ENCODE measurements around the gene COL23A1.

DNA sequence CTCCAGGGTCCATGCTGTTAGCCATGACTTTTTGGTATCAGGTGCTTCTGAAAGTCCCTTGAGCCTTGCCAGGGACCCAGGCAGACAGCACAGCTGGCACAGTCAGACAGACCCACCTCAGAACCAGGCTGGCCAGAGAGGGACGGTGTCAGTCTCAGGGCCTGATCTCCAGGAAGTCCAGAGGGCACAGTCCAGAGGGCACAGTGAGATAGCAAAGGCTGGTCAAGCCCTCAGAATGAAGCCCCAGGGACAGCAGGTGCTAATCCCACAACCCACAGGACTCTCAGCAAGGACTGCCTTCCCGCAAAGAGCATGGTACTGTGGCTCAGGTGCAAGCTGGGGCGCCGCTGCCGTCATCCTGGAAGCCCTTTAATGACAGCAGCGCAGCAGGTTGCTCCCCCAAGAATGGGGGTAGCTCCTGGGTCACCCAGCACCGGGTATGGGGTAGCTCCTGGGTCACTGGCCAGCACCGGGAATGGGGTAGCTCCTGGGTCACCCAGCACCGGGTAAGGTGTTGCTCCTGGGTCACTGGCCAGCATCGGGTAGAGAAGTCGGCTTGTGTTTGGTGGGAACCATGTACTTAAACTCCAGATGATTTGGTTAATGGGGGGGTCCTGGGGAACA is 252.0 kb downstream of the COL23A1 start:
- no peak for TF ChIP-seq EZH2phosphoT487 (IDR thresholded peaks at IDR 0.05; ENCODE audit: unreplicated experiment)
- TF ChIP-seq, protein P1, sequence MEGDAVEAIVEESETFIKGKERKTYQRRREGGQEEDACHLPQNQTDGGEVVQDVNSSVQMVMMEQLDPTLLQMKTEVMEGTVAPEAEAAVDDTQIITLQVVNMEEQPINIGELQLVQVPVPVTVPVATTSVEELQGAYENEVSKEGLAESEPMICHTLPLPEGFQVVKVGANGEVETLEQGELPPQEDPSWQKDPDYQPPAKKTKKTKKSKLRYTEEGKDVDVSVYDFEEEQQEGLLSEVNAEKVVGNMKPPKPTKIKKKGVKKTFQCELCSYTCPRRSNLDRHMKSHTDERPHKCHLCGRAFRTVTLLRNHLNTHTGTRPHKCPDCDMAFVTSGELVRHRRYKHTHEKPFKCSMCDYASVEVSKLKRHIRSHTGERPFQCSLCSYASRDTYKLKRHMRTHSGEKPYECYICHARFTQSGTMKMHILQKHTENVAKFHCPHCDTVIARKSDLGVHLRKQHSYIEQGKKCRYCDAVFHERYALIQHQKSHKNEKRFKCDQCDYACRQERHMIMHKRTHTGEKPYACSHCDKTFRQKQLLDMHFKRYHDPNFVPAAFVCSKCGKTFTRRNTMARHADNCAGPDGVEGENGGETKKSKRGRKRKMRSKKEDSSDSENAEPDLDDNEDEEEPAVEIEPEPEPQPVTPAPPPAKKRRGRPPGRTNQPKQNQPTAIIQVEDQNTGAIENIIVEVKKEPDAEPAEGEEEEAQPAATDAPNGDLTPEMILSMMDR (conservative IDR thresholded peaks at IDR 0.05; ENCODE audit: low read depth in 2 of 2), result no peak
- no peak for TF ChIP-seq POLR2AphosphoS5 (IDR thresholded peaks at IDR 0.05; ENCODE audit: low read depth)
- no peak for TF ChIP-seq EZH2 (IDR thresholded peaks at IDR 0.05; ENCODE audit: low read depth, unreplicated experiment)
- TF ChIP-seq, protein P2, sequence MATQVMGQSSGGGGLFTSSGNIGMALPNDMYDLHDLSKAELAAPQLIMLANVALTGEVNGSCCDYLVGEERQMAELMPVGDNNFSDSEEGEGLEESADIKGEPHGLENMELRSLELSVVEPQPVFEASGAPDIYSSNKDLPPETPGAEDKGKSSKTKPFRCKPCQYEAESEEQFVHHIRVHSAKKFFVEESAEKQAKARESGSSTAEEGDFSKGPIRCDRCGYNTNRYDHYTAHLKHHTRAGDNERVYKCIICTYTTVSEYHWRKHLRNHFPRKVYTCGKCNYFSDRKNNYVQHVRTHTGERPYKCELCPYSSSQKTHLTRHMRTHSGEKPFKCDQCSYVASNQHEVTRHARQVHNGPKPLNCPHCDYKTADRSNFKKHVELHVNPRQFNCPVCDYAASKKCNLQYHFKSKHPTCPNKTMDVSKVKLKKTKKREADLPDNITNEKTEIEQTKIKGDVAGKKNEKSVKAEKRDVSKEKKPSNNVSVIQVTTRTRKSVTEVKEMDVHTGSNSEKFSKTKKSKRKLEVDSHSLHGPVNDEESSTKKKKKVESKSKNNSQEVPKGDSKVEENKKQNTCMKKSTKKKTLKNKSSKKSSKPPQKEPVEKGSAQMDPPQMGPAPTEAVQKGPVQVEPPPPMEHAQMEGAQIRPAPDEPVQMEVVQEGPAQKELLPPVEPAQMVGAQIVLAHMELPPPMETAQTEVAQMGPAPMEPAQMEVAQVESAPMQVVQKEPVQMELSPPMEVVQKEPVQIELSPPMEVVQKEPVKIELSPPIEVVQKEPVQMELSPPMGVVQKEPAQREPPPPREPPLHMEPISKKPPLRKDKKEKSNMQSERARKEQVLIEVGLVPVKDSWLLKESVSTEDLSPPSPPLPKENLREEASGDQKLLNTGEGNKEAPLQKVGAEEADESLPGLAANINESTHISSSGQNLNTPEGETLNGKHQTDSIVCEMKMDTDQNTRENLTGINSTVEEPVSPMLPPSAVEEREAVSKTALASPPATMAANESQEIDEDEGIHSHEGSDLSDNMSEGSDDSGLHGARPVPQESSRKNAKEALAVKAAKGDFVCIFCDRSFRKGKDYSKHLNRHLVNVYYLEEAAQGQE (IDR thresholded peaks at IDR 0.05; ENCODE audit: unreplicated experiment), result no peak
- no peak for TF ChIP-seq JUNB (IDR thresholded peaks at IDR 0.05; ENCODE audit: unreplicated experiment)
- TF ChIP-seq CREB1 (CRISPR knock-in tag; IDR thresholded peaks at IDR 0.05; ENCODE audit: low read depth), result no peak
- TF ChIP-seq STAT1 (IDR thresholded peaks at IDR 0.05; ENCODE audit: unreplicated experiment), result no peak

Data from GM23338 (cell line).